ENCODE measurements around the gene FAM186B. TPM values are rescaled to one million over a fixed set of nuclear protein-coding genes. Genes with fewer than 3 reads are reported as not detected.

The FAM186B gene
- total and polyA plus RNA-seq, 2 donors (not counting 1 experiment from before 2014, with no cell fraction given): 0.10 to 0.33 TPM

- no peak for TF ChIP-seq EZH2 (IDR thresholded peaks at IDR 0.05; ENCODE audit: low read length, missing control alignments)
- TF ChIP-seq CTCF (conservative IDR thresholded peaks at IDR 0.05 in 1 of 2, IDR thresholded peaks at IDR 0.05 in 1 of 2; ENCODE audit: low read depth in 1 of 2, low read length in 2 of 2): no peak
- H3K36me3 ChIP-seq (ENCODE audit: control insufficient read depth, insufficient read depth, low read length): no peaks in the 10 kb centered on the region
Measured at GRCh38 chr12:49635656-49636055, 30.2 kb upstream of the FAM186B start.

GRCh38 chr12:49635036-49635435 lies 29.6 kb upstream of the FAM186B start:
- Histone ChIP-seq H3K9me3 (ENCODE audit: control insufficient read depth, insufficient read depth, low read depth, low read length) (no peaks in the 10 kb centered on the region), H2AFZ (ENCODE audit: low read length) (no peak overlapping the region), H3K4me3 (replicated peaks in 1 of 4; ENCODE audit: control extremely low read depth in 1 of 4, insufficient read depth in 1 of 4, low read depth in 3 of 4, low read length in 4 of 4) (no peak overlapping the region), H3K4me1 (ENCODE audit: control insufficient read depth, extremely low read depth, insufficient read depth, low read length) (peaks cover 2% of the 10 kb centered on the region), H3K4me2 (ENCODE audit: extremely low read depth, insufficient read depth, low read length) (no peak overlapping the region), H3K27ac (ENCODE audit: insufficient read depth, low read length) (no peak overlapping the region), H3K36me3 (ENCODE audit: control insufficient read depth, insufficient read depth, low read length) (no peaks in the 10 kb centered on the region), H4K20me1 (ENCODE audit: control insufficient read depth, extremely low read depth, insufficient read depth, low read length) (no peaks in the 10 kb centered on the region), H3K27me3 (ENCODE audit: control insufficient read depth, insufficient read depth, low read length) (no peaks in the 10 kb centered on the region), H3K9ac (ENCODE audit: insufficient read depth, low read length) (no peak overlapping the region), H3K79me2 (ENCODE audit: control insufficient read depth, insufficient read depth, low read length) (no peaks in the 10 kb centered on the region)
- TF ChIP-seq CTCF (conservative IDR thresholded peaks at IDR 0.05 in 1 of 2, IDR thresholded peaks at IDR 0.05 in 1 of 2; ENCODE audit: low read depth in 1 of 2, low read length in 2 of 2): no peak
- no peak for TF ChIP-seq EZH2 (IDR thresholded peaks at IDR 0.05; ENCODE audit: low read length, missing control alignments)
- DNase-seq (ENCODE audit: low read depth in 2 of 2): no peak

More at GRCh38 chr12:49635656-49636055, 30.2 kb upstream of the FAM186B start:
- H3K27ac ChIP-seq (ENCODE audit: insufficient read depth, low read length): no peak overlapping the region
- H3K9ac ChIP-seq (ENCODE audit: insufficient read depth, low read length): no peak overlapping the region
- DNase-seq (ENCODE audit: low read depth in 2 of 2): no peak
- H3K4me3 ChIP-seq (replicated peaks in 1 of 4; ENCODE audit: control extremely low read depth in 1 of 4, insufficient read depth in 1 of 4, low read depth in 3 of 4, low read length in 4 of 4): no peak overlapping the region
- H4K20me1 ChIP-seq (ENCODE audit: control insufficient read depth, extremely low read depth, insufficient read depth, low read length): no peaks in the 10 kb centered on the region
- peaks cover 2% of the 10 kb centered on the region for H3K4me1 ChIP-seq (ENCODE audit: control insufficient read depth, extremely low read depth, insufficient read depth, low read length)
- H3K4me2 ChIP-seq (ENCODE audit: extremely low read depth, insufficient read depth, low read length): no peak overlapping the region
- no peaks in the 10 kb centered on the region for H3K79me2 ChIP-seq (ENCODE audit: control insufficient read depth, insufficient read depth, low read length)
- no peaks in the 10 kb centered on the region for H3K9me3 ChIP-seq (ENCODE audit: control insufficient read depth, insufficient read depth, low read depth, low read length)
- no peaks in the 10 kb centered on the region for H3K27me3 ChIP-seq (ENCODE audit: control insufficient read depth, insufficient read depth, low read length)
- H2AFZ ChIP-seq (ENCODE audit: low read length): no peak overlapping the region

- Histone ChIP-seq H3K36me3 (ENCODE audit: control insufficient read depth, insufficient read depth, low read length) (no peaks in the 10 kb centered on the region), H3K4me2 (ENCODE audit: extremely low read depth, insufficient read depth, low read length) (no peak overlapping the region), H3K4me1 (ENCODE audit: control insufficient read depth, extremely low read depth, insufficient read depth, low read length) (peaks cover 2% of the 10 kb centered on the region), H3K4me3 (replicated peaks in 1 of 4; ENCODE audit: control extremely low read depth in 1 of 4, insufficient read depth in 1 of 4, low read depth in 3 of 4, low read length in 4 of 4) (no peak overlapping the region), H3K9me3 (ENCODE audit: control insufficient read depth, insufficient read depth, low read depth, low read length) (no peaks in the 10 kb centered on the region), H3K79me2 (ENCODE audit: control insufficient read depth, insufficient read depth, low read length) (no peaks in the 10 kb centered on the region), H2AFZ (ENCODE audit: low read length) (no peak overlapping the region), H3K27ac (ENCODE audit: insufficient read depth, low read length) (no peak overlapping the region), H3K9ac (ENCODE audit: insufficient read depth, low read length) (no peak overlapping the region), H3K27me3 (ENCODE audit: control insufficient read depth, insufficient read depth, low read length) (no peaks in the 10 kb centered on the region), H4K20me1 (ENCODE audit: control insufficient read depth, extremely low read depth, insufficient read depth, low read length) (no peaks in the 10 kb centered on the region)
- DNase-seq (ENCODE audit: low read depth in 2 of 2): no peak
- TF ChIP-seq EZH2 (IDR thresholded peaks at IDR 0.05; ENCODE audit: low read length, missing control alignments) (no peak), CTCF (conservative IDR thresholded peaks at IDR 0.05 in 1 of 2, IDR thresholded peaks at IDR 0.05 in 1 of 2; ENCODE audit: low read depth in 1 of 2, low read length in 2 of 2) (no peak)
Measured at GRCh38 chr12:49633703-49634345, 28.4 kb upstream of the FAM186B start.

Data from fibroblast of lung (primary cell).